Right lobe of liver (tissue), 6 donors: Measurements from ENCODE around the gene FAM180A. TPM values are rescaled to one million over a fixed set of nuclear protein-coding genes. Genes with fewer than 3 reads are reported as not detected.

ENCODE experiments used
- ATAC-seq, 4 donors: fragments of 200-7000 bp; cut with Tn5 transposase; one replicate each; pipeline ENCODE4 v1.9.1; 2020; ENCODE audit warnings: mild to moderate bottlenecking in 4 of 4, moderate library complexity in 4 of 4
- DNase-seq, 3 donors: peaks; one replicate each; pipeline ENCODE4 v3.0.0-alpha.2; 2020
- H3K27ac ChIP-seq, 3 donors: fragments of 200-600 bp; one replicate each; pipeline ENCODE4 v1.8.0; 2022
- H3K27me3 ChIP-seq, 2 donors: fragments of 200-600 bp; one replicate each; pipeline ENCODE4 v1.8.0; 2022
- H3K36me3 ChIP-seq, 4 donors: fragments of 200-600 bp; sonication (generic) in 1 of 4; one replicate each; pipeline versions ENCODE4 v1.5.1 to v1.8.0; 2017 to 2022; ENCODE audit warnings: control low read depth in 1 of 4
- H3K4me1 ChIP-seq, 4 donors: fragments of 200-600 bp; sonication (generic) in 1 of 4; one replicate each; pipeline versions ENCODE4 v1.5.1 to v1.8.0; 2017 to 2022; ENCODE audit warnings: control low read depth in 1 of 4
- H3K4me3 ChIP-seq, 3 donors: fragments of 200-600 bp; one replicate each; pipeline ENCODE4 v1.8.0; 2022
- H3K9me3 ChIP-seq, 4 donors: fragments of 200-600 bp; sonication (generic) in 1 of 4; one replicate each; pipeline versions ENCODE4 v1.5.1 to v1.8.0; 2017 to 2022; ENCODE audit warnings: control low read depth in 1 of 4
- CTCF ChIP-seq, 4 donors: fragments of 200-600 bp in 3 of 4; fragments of 450-650 bp in 1 of 4; IDR thresholded peaks; one replicate each; pipeline versions ENCODE4 v1.5.1 to v1.8.0; 2016 to 2022; ENCODE audit warnings: antibody characterized with exemption in 4 of 4, mild to moderate bottlenecking in 2 of 4
- POLR2A ChIP-seq: fragments of 450-650 bp; IDR thresholded peaks from one replicate; pipeline ENCODE4 v1.6.1; 2017; ENCODE audit warnings: antibody characterized with exemption, mild to moderate bottlenecking
- WGBS: methylation state at CpG from one replicate; pipeline ENCODE4 v1.1.6; 2018; ENCODE audit warnings: low coverage, low lambda C conversion rate; ENCODE audit not compliant: insufficient coverage; ENCODE audit errors: missing lambda C conversion rate; 5-methylcytosine and 5-hydroxymethylcytosine counted together
- intact Hi-C, 2 donors: fragments of 100-400 bp; cut with DNase I; formaldehyde crosslinking; loops; one replicate each; pipeline versions ENCODE4 v1.11.2 to v1.14.1; 2022
- total RNA-seq, 6 experiments: library from RNA; depleted of rRNA in 2 of 6; stranded (reverse); fragments of >200 nt in 2 of 6; fragmentation: NEBNext Ultra II Directional in 3 of 6; extraction: Animal tissue kit (Norgen Biotek cat#: 25700) in 3 of 6; gene quantifications; one replicate each; pipeline versions ENCODE4 v1.1.0 to v1.2.4, GENCODE V29; 2016 to 2023
- donor health status: DM: no; HTN: yes; CAD: no.
- donor health status: DM: no; HTN: no; CAD: no.
- donor health status: DM: no; HTN: no; CAD: no.
- donor health status: DM: no; HTN: yes; CAD: no.
- donor health status: DM: no; HTN: yes; CAD: no.

Gene FAM180A
- total RNA-seq, 6 experiments from 2014 or later = 2.8 to 14.9 (median 6.4) TPM

GRCh38 chr7:135757719-135758411 is 9.3 kb upstream of the FAM180A start:
- peak overlapping the region; percentile 30 to 66 (median 61) for H3K27ac ChIP-seq
- WGBS = 52% methylated on average over 6 of the region's 8 CpGs
- no peaks in the 10 kb centered on the region for H3K4me1 ChIP-seq
- TF ChIP-seq CTCF (IDR thresholded peaks at IDR 0.05) = no peak
- no peak for TF ChIP-seq POLR2A
- no peak overlapping the region for H3K4me3 ChIP-seq
- no peaks in the 10 kb centered on the region for H3K27me3 ChIP-seq
- DNase-seq = no peak
- peak in 2 of 4 donors; percentile 24 to 46 for ATAC-seq
- intact Hi-C loops = no loop called here
- no peaks in the 10 kb centered on the region for H3K36me3 ChIP-seq
- H3K9me3 ChIP-seq = no peaks in the 10 kb centered on the region

- WGBS = 25% methylated on average over 5 of the region's 5 CpGs
- H3K27ac ChIP-seq = no peak overlapping the region
- no peaks in the 10 kb centered on the region for H3K36me3 ChIP-seq
- TF ChIP-seq CTCF (IDR thresholded peaks at IDR 0.05) (no peak), POLR2A (no peak)
- intact Hi-C loops = no loop called here
- no peaks in the 10 kb centered on the region for H3K27me3 ChIP-seq
- no peaks in the 10 kb centered on the region for H3K9me3 ChIP-seq
- ATAC-seq = no peak
- no peak overlapping the region for H3K4me3 ChIP-seq
- no peak for DNase-seq
- H3K4me1 ChIP-seq = no peaks in the 10 kb centered on the region
These were observed 7.6 kb upstream of the FAM180A start for GRCh38 chr7:135756191-135756590.

- no peaks in the 10 kb centered on the region for H3K36me3 ChIP-seq
- TF ChIP-seq CTCF (IDR thresholded peaks at IDR 0.05) (no peak), POLR2A (no peak)
- H3K4me1 ChIP-seq = no peaks in the 10 kb centered on the region
- no peak overlapping the region for H3K27ac ChIP-seq
- 74% methylated on average over 3 of the region's 11 CpGs for WGBS
- no peak overlapping the region for H3K4me3 ChIP-seq
- ATAC-seq (no peak), DNase-seq (no peak)
- H3K9me3 ChIP-seq = no peaks in the 10 kb centered on the region
- H3K27me3 ChIP-seq = no peaks in the 10 kb centered on the region
- intact Hi-C loops = no loop called here
These were observed 6.7 kb upstream of the FAM180A start for GRCh38 chr7:135755351-135755753.

- Histone ChIP-seq H3K4me1 (no peaks in the 10 kb centered on the region), H3K27me3 (no peaks in the 10 kb centered on the region), H3K9me3 (no peaks in the 10 kb centered on the region), H3K27ac (no peak overlapping the region), H3K4me3 (no peak overlapping the region), H3K36me3 (no peaks in the 10 kb centered on the region)
- intact Hi-C loops = no loop called here
- 75% methylated on average over 8 of the region's 8 CpGs for WGBS
- TF ChIP-seq POLR2A = no peak
- ATAC-seq (no peak), DNase-seq (no peak)
These were observed 5.2 kb upstream of the FAM180A start for GRCh38 chr7:135753616-135754413.

- H3K27me3 ChIP-seq = no peaks in the 10 kb centered on the region
- H3K27ac ChIP-seq = peak overlapping the region in 1 of 3 donors; percentile 34
- 75% methylated on average over 7 of the region's 8 CpGs for WGBS
- no peak for ATAC-seq
- intact Hi-C loops = no loop called here
- H3K4me3 ChIP-seq = peak overlapping the region in 2 of 3 donors; percentile 31 to 32
- H3K36me3 ChIP-seq = no peaks in the 10 kb centered on the region
- no peaks in the 10 kb centered on the region for H3K4me1 ChIP-seq
- TF ChIP-seq POLR2A (no peak), CTCF (IDR thresholded peaks at IDR 0.05) (no peak)
- no peaks in the 10 kb centered on the region for H3K9me3 ChIP-seq
- no peak for DNase-seq
These were observed 1.2 kb downstream of the FAM180A start for GRCh38 chr7:135747366-135747765.
